ENCODE data around the gene LIME1. TPM values are rescaled to one million over a fixed set of nuclear protein-coding genes. Genes with fewer than 3 reads are reported as not detected.
"Not testable (repeated sequence)": the region's sequence is repeated elsewhere in the genome, so short reads cannot be mapped to it uniquely, and the experiment has no call there.

Gene LIME1
- total RNA-seq, 1 donor from 2014 or later: 0.90 TPM

DNA sequence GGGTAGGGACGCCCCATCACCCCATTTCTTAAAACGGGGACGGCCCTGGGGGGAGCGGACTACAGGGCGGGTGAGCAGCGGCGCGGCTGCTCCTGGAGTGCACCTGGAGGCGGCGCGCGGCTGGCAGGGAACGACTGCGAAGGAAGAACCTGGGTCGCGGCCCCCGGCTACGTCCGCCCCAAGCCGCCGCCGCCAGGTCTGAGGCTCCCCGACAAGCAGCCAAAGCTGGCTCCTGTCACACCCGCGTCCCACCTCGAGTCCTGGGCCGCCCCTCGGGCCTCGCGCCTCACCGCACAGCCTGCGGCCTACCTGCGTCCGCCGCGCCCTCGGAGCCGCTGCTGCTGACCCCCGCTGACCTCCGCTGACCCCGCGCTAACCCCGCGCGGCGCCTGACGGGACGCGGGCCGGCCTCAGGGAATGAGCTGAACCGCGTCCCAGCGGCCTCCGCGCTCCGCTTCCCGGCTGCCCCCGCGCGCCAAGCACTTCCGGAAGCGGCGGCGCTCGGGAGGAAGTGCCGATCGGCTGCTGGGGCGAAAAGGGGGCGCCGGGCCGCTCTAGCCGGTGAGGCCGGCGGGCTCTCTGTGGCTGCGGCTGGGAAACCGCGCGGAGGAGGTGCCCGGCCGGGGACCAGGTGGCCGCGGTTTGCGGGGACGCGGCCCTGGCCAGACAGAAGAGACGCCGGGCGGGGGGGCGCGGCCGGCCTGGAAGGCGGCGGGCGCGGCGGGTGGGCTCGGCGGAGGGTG, 28.7 kb upstream of the LIME1 start, which contains the start of the genes ARFRP1 and ZGPAT:
TSS of gene ARFRP1 (minus strand) at position 419 of the 743 bp plus-strand sequence. CDS start 885 bp downstream, outside the sequence.
TSS of gene ZGPAT (plus strand) at position 482 of the 743 bp plus-strand sequence. CDS start 542 bp downstream, outside the sequence.
- DNase-seq (ENCODE audit: low read depth in 2 of 2): peak; percentile 55 to 89

DNA sequence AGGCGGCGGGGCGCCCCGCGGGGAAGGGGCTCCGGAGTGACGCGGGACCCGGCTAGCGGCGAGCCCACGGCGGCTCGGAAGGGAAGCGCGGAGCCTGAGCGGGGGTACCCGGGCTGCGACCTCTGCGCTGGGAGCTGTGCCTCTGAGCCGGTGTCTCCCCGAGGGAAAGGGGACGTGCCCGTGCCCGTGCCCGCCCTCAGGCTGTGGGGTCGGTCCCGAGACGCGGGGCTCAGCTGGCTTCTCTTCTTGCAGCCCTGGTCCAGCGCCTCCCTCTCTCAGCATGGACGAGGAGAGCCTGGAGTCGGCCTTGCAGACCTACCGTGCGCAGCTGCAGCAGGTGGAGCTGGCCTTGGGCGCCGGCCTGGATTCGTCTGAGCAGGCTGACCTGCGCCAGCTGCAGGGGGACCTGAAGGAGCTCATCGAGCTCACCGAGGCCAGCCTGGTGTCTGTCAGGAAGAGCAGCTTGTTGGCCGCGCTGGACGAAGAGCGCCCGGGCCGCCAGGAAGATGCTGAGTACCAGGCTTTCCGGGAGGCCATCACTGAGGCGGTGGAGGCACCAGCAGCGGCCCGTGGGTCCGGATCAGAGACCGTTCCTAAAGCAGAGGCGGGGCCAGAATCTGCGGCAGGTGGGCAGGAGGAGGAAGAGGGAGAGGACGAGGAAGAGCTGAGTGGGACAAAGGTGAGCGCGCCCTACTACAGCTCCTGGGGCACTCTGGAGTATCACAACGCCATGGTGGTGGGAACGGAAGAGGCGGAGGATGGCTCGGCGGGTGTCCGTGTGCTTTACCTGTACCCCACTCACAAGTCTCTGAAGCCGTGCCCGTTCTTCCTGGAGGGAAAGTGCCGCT, 27.9 kb upstream of the LIME1 start:
- no peak for DNase-seq (ENCODE audit: low read depth in 2 of 2)

DNA sequence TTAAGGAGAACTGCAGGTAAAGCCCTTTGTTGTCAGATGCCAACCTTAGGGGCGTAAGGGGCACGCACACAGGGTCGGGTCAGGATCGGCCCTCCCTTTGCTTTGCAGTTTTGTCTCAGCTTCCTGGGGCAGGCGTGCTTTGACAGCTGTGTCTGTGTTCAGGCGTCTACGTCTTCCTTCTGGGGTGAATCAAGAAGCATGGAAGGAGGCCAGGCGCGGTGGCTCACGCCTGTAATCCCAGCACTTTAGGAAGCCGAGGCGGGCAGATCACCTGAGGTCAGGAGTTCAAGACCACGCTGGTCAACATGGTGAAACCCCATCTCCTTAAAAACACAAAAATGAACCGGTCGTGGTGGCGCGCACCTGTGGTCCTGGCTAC, 27.3 kb upstream of the LIME1 start:
- no peak for DNase-seq (ENCODE audit: low read depth in 2 of 2)

DNA sequence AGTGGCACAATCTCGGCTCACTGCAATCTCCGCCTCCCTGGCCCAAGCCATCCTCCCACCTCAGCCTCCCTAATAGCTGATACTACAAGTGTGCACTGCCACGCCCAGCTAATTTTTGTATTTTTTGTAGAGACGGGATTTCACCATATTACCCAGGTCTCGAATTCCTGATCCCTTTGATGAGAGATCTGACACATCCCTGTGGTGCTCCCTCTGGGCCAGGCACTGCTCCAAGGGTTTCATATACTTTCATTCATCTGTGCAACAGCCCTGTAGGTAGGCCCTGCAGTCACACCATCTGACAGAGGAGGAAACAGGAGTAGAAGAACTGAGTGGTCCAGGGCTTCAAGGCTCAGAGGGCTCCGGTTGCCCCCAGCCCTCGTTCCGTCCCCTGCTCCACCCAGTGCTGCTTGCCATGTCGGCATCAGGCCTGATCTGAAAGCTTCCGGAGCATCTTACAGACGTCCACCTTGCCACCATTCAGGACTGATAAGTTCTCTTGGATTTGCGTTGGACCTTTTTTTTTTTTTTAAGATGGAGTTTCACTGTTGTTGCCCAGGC, 25.3 kb upstream of the LIME1 start:
- no peak for DNase-seq (ENCODE audit: low read depth in 2 of 2)

DNA sequence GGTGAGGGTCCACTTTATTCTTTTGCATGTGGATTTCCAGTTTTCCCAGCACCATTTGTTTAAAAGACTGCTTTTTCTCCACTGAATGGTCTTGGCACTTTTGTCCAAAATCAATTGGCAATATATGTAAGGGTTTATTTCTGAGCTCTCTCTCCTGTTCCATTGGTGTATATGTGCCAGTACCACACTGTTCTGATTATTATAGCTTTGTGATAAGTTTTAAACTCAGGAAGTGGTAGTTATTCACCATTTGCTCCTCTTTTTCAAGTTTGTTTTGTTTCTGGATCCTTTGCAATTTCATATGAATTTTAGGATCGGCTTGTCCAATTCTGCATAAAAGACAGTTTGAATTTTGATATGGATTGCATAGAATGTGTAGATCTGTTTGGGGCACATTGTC, 24.3 kb upstream of the LIME1 start:
- no peak for DNase-seq (ENCODE audit: low read depth in 2 of 2)

DNA sequence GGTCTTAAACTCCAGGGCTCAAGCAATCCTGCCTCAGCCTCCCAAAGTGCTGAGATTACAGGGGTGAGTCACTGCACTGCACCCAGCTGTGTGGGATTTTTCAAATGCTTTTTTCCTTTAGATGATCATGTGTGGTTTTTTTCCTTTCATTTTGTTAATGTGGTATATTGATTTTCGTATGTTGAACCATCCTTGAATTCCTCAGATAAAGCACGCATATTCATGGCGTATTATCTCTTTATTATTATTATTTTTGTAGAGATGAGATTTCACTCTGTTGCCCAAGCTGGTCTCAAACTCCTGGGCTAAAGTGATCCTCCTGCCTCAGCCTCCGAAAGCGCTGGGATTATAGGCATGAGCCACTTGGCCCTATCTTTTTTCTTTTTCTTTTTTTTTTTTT, 21.6 kb upstream of the LIME1 start:
- DNase-seq (ENCODE audit: low read depth in 2 of 2): no peak

DNA sequence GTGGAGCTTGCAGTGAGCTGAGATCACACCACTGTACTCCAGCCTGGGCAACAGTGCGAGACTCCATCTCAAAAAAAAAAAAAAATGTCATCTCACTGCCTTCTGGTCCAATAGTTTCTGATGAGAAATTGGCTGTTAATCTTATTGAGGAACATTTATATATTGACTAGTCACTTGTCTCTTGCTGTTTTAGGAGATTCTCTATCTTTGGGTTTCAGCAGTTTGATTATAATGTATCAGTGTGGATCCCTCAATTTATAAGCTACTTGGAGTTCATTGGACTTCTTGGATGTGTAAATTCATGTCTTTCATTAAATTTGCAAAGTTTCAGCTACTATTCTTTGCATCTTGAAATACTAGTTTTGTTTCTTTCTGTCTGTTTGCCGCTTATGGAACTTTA, 17.5 kb upstream of the LIME1 start:
- no peak for DNase-seq (ENCODE audit: low read depth in 2 of 2)

DNA sequence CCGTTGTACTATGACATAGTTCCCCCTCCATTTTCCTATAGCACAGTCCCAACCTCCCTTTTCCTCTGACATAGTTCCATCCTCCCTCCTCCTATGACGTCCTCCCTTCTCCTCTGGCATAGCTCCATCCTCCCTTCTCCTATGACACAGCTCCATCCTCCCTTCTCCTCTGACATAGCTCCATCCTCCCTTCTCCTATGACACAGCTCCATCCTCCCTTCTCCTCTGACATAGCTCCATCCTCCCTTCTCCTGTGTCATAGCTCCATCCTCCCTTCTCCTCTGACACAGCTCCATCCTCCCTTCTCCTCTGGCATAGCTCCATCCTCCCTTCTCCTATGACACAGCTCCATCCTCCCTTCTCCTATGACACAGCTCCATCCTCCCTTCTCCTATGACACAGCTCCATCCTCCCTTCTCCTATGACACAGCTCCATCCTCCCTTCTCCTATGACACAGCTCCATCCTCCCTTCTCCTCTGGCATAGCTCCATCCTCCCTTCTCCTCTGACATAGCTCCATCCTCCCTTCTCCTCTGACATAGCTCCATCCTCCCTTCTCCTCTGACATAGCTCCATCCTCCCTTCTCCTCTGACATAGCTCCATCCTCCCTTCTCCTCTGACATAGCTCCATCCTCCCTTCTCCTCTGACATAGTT, 13.4 kb upstream of the LIME1 start:
- DNase-seq (ENCODE audit: low read depth in 2 of 2): not testable (repeated sequence)

DNA sequence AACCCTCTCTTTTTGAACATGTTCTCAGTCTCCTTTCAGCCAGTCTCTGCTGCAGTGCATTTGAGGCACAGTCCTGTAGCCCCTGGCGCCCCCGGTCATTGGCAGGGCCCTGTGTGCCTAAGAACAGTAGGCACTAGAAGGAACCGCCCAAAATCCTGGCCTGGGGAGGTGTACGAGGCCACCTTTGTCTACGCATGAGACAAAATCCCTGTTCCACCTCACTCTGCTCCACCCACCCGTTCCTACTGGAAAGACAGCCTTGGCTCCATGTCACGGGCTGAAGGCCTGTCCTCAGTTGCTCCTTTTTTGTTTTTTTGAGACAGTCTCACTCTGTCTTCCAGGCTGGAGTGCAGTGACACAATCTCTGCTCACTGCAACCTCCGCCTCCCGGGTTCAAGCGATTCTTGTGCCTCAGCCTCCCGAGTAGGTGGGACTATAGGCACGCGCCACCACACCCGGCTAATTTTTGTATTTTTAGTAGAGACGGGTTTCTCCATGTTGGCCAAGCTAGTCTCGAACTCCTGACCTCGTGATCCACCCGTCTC, 6.2 kb upstream of the LIME1 start:
- DNase-seq (ENCODE audit: low read depth in 2 of 2): not testable (repeated sequence)

DNA sequence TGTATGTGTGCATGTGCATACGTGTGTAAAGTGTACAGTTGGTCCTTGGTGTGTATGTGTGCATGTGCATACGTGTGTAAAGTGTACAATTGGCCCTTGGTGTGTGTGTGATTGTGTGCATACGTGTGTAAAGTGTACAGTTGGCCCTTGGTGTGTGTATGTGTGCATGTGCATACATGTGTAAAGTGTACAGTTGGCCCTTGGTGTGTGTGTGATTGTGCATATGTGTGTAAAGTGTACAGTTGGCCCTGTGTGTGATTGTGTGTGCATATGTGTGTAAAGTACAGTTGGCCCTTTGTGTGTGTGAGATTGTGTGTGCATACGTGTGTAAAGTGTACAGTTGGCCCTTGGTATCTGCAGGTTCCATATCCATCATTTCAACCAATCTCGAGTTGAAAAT, 5.1 kb upstream of the LIME1 start:
- DNase-seq (ENCODE audit: low read depth in 2 of 2): no peak

DNA sequence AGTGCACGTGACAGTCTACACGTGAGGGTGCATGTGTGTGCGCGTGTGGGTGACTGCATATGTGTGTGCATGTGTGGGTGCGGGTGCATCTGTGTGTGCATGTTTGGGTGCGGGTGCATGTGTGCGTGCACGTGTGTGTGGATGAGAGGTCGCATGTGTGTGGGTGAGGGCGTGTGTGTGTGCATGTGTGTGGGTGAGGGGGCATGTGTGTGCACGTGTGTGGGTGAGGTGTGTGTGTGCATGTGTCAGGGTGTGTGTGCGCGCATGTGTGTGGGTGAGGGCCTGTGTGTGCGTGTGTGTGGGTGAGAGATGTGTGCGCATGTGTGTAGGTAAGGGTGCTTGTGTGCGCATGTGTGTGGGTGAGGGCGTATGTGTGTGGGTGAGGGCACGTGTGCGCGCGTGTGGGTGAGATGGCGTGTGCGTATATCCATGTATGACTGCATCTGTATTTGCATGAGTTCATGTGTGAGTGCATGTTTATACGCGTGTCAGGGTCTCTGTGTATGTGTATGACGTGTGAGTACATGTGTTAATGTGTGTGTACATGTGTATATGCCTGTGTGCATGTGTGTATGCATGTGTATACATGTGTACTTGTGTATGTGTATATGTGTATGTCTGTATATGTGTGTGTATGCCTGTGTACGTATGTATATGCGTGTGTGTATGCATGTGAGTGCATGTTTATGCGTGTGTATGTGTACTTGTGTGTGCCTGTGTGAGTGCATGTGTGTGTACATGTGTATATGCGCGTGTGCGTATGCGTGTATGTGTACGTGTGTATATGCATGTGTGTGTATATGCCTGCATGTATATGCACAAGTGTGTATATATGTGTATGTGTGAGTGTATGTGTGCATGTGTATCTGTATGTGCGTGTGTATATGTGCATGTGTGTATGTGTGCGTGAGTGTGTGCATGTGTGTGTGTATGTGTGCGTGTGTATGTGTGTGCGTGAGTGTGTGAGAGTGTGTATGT, 4.1 kb upstream of the LIME1 start:
- no peak for DNase-seq (ENCODE audit: low read depth in 2 of 2)

DNA sequence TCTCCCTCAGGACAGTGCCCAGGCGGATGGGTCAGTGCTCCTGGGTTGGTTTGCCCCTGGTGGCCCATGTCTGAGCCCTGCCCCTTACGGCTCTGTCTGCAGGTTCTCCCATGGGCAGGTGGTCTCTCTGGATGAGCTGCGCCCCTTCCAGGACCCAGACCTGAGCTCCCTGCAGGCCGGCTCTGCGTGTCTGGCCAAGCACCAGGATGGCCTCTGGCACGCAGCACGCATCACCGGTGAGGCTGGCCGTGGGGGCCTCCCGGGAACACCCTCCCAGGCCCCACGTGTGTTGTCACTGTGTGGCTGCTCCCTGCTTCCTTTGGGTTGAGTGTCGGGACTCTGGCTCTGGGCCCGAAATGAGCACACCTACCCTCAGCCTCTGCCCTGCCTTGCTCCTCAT, 3.3 kb upstream of the LIME1 start:
- DNase-seq (ENCODE audit: low read depth in 2 of 2): no peak

DNA sequence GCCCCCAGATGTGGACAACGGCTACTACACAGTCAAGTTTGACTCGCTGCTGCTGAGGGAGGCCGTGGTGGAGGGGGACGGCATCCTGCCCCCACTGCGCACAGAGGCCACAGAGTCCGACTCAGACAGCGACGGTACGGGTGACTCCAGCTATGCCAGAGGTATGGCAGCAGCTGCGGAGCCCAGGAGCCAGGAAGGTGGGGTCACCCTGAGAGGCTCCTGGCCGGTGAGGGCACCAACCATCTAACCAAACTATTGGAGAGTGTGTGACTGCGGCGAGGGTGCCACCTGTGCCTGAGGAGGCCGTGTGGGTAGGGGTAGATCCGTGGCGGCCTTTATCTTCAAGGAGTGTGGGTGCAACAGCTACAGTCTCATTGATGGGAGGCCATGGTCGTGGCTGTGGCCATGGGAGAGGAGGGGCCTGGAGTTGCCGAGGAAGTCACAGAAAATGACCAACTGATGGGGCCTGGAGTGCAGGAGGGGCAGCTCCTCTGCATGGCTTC, 2.8 kb upstream of the LIME1 start:
- no peak for DNase-seq (ENCODE audit: low read depth in 2 of 2)

DNA sequence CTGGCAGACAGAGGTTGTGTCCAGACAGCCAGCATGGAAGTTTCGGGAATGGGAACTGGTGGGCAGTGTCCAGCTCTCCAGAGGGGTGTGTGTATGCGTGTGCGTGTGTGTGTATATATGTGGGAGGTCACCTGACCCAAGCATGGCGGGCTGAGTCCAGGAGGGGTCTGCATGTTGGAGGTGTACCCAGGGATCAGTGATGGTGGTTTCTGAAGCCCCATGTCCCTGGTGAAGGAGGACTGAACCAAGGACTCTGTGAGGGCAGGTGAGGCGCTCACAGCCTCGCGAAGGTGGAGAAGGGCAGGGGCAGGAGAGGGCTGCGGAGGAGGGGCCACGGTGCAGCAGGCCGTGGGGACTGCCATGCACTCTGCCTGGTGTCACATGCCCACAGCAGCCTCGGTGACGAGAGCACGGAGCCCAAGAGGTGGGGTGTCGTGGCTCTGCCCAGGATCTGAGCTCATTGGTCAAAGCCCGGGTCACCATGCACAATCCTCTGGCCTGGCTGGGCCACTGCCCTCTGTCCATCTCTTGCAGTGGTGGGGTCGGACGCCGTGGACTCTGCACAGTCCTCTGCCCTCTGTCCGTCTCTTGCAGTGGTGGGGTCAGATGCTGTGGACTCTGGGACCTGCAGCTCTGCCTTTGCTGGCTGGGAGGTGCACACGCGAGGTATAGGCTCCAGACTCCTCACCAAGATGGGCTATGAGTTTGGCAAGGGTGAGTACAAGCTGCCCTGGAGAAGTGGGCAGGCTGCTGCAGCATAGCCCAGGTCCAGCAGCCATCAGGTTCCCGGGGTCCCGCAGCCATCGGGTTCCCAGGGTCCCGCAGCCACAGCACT, 2.1 kb upstream of the LIME1 start:
- no peak for DNase-seq (ENCODE audit: low read depth in 2 of 2)

DNA sequence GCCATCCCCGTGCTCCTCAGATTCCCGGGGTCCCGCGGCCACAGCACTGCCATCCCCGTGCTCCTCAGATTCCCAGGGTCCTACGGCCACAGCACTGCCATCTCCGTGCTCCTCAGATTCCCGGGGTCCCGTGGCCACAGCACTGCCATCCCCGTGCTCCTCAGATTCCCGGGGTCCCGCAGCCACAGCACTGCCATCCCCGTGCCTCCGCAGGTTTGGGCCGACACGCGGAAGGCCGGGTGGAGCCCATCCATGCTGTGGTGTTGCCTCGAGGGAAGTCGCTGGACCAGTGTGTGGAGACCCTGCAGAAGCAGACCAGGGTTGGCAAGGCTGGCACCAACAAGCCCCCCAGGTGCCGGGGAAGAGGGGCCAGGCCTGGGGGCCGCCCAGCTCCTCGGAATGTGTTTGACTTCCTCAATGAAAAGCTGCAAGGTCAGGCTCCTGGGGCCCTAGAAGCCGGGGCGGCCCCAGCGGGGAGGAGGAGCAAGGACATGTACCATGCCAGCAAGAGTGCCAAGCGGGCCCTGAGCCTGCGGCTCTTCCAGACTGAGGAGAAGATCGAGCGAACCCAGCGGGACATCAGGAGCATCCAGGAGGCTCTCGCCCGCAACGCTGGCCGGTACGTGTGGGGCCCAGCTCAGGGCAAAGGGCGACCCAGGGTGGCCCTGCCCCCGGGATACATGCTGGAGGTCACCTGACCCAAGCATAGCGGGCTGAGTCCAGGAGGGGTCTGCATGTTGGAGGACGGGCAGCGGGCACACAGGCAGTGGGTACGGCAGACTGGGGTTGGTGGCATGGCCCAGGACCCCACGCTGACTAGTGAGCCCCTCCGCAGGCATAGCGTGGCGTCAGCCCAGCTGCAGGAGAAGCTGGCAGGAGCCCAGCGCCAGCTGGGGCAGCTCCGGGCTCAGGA, 1.3 kb upstream of the LIME1 start:
- DNase-seq (ENCODE audit: low read depth in 2 of 2): no peak

DNA sequence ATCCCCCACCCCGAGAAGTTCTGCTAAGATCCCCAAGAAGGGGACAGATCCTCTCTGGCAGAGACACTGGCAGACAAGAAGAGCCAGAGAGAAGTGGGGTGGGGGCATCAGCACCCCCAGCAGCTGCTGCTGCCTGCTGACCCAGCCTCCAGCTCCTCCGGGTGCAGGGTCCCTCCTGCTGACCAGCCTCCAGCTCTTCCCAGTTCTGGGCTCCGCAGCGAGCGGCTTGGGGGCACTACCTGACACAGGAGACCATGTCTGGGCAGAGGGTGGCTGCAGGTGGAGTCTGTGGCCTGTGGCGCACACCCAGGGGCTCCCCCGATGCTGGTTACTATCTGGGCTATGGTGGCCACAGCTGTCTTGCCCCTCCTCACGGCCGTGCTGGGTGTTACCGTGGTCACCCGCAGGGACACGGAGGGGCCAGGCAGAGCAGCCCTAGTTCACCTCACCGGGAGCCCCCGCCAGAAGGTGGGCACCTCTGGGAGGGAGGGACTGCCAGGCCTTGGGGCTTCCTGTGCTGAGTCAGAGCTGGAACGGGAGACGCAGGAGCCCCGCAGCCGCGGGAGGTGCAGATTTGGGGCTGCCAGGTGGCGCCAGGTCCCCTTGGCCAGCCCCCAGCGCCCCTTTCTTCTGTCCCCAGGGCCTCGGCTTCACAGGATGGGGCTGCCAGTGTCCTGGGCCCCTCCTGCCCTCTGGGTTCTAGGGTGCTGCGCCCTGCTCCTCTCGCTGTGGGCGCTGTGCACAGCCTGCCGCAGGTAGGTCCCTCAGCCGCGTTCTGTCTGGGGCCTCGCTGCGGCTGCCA, 630 bp downstream of the LIME1 start:
- DNase-seq (ENCODE audit: low read depth in 2 of 2): no peak

DNA sequence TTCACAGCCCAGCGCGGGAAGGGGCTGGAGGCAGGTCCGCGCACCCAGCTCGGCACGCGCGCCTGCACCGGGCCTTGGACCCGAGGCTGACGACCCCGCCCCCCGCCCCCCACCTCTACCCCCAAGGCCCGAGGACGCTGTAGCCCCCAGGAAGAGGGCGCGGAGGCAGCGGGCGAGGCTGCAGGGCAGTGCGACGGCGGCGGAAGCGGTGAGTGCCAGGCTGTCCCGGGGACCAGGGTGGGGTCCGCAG, 1.2 kb downstream of the LIME1 start:
- no peak for DNase-seq (ENCODE audit: low read depth in 2 of 2)
